BLaER1 treated with 17β-estradiol and CSF1 and Interleukin-3, amounts not matched to agents 10 nM and 100 nM (cell line): ENCODE data around the gene IDE.
A peak's percentile ranks its signal among the peaks of the same experiment; 100 is the strongest.

Experiments
- H3K27ac ChIP-seq, 11 experiments: shearing (Covaris generic); formaldehyde crosslinking; 2 replicates each; pipeline ENCODE4 v1.8.1; 2022
- H3K27me3 ChIP-seq, 11 experiments: shearing (Covaris generic); formaldehyde crosslinking; 2 replicates each; pipeline ENCODE4 v1.8.1; 2022
- H3K36me3 ChIP-seq, 11 experiments: shearing (Covaris generic); formaldehyde crosslinking; 2 replicates each; pipeline ENCODE4 v1.8.1; 2022
- H3K4me1 ChIP-seq, 10 experiments: shearing (Covaris generic); formaldehyde crosslinking; 2 replicates each; pipeline ENCODE4 v1.8.1; 2022
- H3K4me2 ChIP-seq, 11 experiments: shearing (Covaris generic); formaldehyde crosslinking; 2 replicates each; pipeline ENCODE4 v1.8.1; 2022
- H3K4me3 ChIP-seq, 10 experiments: shearing (Covaris generic); formaldehyde crosslinking; 2 replicates each; pipeline ENCODE4 v1.8.1; 2022
- H3K9ac ChIP-seq, 11 experiments: shearing (Covaris generic); formaldehyde crosslinking; 2 replicates each; pipeline ENCODE4 v1.8.1; 2022
- H3K9me3 ChIP-seq, 11 experiments: shearing (Covaris generic); formaldehyde crosslinking; replicated peaks in 1 of 11; 2 replicates each; pipeline ENCODE4 v1.8.1; 2022
- H4K20me1 ChIP-seq, 11 experiments: shearing (Covaris generic); formaldehyde crosslinking; 2 replicates each; pipeline ENCODE4 v1.8.1; 2022
- Cebpa-rat ChIP-seq, 11 experiments: shearing (Covaris generic); IDR thresholded peaks; 2 replicates each; pipeline ENCODE4 v1.8.1; 2022

The IDE gene

GRCh38 chr10:92552310-92552709 is 21.6 kb downstream of the IDE start:
- H3K36me3 ChIP-seq, result peaks cover 61 to 100% (median 97%) of the 10 kb centered on the region in 11 experiments
- H3K9ac ChIP-seq, result no peak overlapping the region
- H3K9me3 ChIP-seq, result peaks cover 25 to 49% (median 36%) of the 10 kb centered on the region in 11 experiments
- no peak overlapping the region for H3K27ac ChIP-seq
- H3K4me2 ChIP-seq, result no peak overlapping the region
- no peak for TF ChIP-seq Cebpa-rat (IDR thresholded peaks at IDR 0.05)
- H4K20me1 ChIP-seq, result peaks cover 0 to 39% (median 0%) of the 10 kb centered on the region in 11 experiments; a peak in 5 of 22 replicates
- H3K4me3 ChIP-seq, result no peak overlapping the region
- H3K27me3 ChIP-seq, result no peaks in the 10 kb centered on the region
- H3K4me1 ChIP-seq, result no peaks in the 10 kb centered on the region

- TF ChIP-seq Cebpa-rat (IDR thresholded peaks at IDR 0.05), result no peak
- no peaks in the 10 kb centered on the region for H3K4me1 ChIP-seq
These were observed 23.0 kb downstream of the IDE start for GRCh38 chr10:92550924-92551323.

GRCh38 chr10:92547676-92548075 is 26.2 kb downstream of the IDE start:
- Histone ChIP-seq H3K4me3 (no peak overlapping the region), H3K4me2 (no peak overlapping the region), H3K36me3 (peaks cover 16 to 76% (median 62%) of the 10 kb centered on the region in 11 experiments), H3K27ac (no peak overlapping the region), H3K9me3 (peaks cover 0 to 4% (median 3%) of the 10 kb centered on the region in 11 experiments; a peak in 9 of 22 replicates), H3K4me1 (peaks cover 7 to 29% (median 16%) of the 10 kb centered on the region in 10 experiments; a peak in 19 of 20 replicates), H4K20me1 (peaks cover 0 to 82% (median 34%) of the 10 kb centered on the region in 11 experiments; a peak in 18 of 22 replicates), H3K9ac (no peak overlapping the region), H3K27me3 (no peaks in the 10 kb centered on the region)
- TF ChIP-seq Cebpa-rat (IDR thresholded peaks at IDR 0.05), result no peak

More at GRCh38 chr10:92550924-92551323, 23.0 kb downstream of the IDE start:
- H3K4me2 ChIP-seq, result no peak overlapping the region
- no peak overlapping the region for H3K9ac ChIP-seq
- peaks cover 47 to 94% (median 88%) of the 10 kb centered on the region in 11 experiments for H3K36me3 ChIP-seq
- H3K27ac ChIP-seq, result no peak overlapping the region
- no peaks in the 10 kb centered on the region for H3K27me3 ChIP-seq
- peaks cover 0 to 52% (median 4%) of the 10 kb centered on the region in 11 experiments; a peak in 8 of 22 replicates for H4K20me1 ChIP-seq
- H3K9me3 ChIP-seq, result peaks cover 25 to 37% (median 31%) of the 10 kb centered on the region in 11 experiments
- H3K4me3 ChIP-seq, result no peak overlapping the region

GRCh38 chr10:92545556-92545955 is 28.3 kb downstream of the IDE start:
- Histone ChIP-seq H3K27me3 (no peaks in the 10 kb centered on the region), H3K4me2 (no peak overlapping the region; a peak in 1 of 22 replicates), H4K20me1 (peaks cover 9 to 97% (median 54%) of the 10 kb centered on the region in 11 experiments; a peak in 20 of 22 replicates), H3K4me3 (no peak overlapping the region), H3K36me3 (peaks cover 11 to 60% (median 44%) of the 10 kb centered on the region in 11 experiments), H3K4me1 (peaks cover 7 to 30% (median 16%) of the 10 kb centered on the region in 10 experiments; a peak in 19 of 20 replicates), H3K9ac (no peak overlapping the region), H3K9me3 (no peaks in the 10 kb centered on the region), H3K27ac (no peak overlapping the region)
- TF ChIP-seq Cebpa-rat (IDR thresholded peaks at IDR 0.05), result no peak

GRCh38 chr10:92544296-92544695 is 29.6 kb downstream of the IDE start:
- Histone ChIP-seq H3K36me3 (peaks cover 11 to 59% (median 40%) of the 10 kb centered on the region in 11 experiments), H3K27ac (no peak overlapping the region), H3K4me2 (peak overlapping the region; percentile 19 to 60 (median 35); a peak in 16 of 22 replicates), H3K4me3 (no peak overlapping the region), H3K27me3 (no peaks in the 10 kb centered on the region), H4K20me1 (peaks cover 9 to 97% (median 65%) of the 10 kb centered on the region in 11 experiments; a peak in 20 of 22 replicates), H3K9me3 (no peaks in the 10 kb centered on the region), H3K9ac (no peak overlapping the region), H3K4me1 (peaks cover 7 to 30% (median 16%) of the 10 kb centered on the region in 10 experiments; a peak in 19 of 20 replicates)
- no peak for TF ChIP-seq Cebpa-rat (IDR thresholded peaks at IDR 0.05)

GRCh38 chr10:92542458-92542857 is 31.4 kb downstream of the IDE start:
- no peaks in the 10 kb centered on the region for H3K27me3 ChIP-seq
- peaks cover 9 to 92% (median 65%) of the 10 kb centered on the region in 11 experiments; a peak in 20 of 22 replicates for H4K20me1 ChIP-seq
- H3K36me3 ChIP-seq, result peaks cover 4 to 50% (median 27%) of the 10 kb centered on the region in 11 experiments; a peak in 20 of 22 replicates
- H3K4me3 ChIP-seq, result no peak overlapping the region
- no peak overlapping the region for H3K9ac ChIP-seq
- peaks cover 7 to 30% (median 16%) of the 10 kb centered on the region in 10 experiments; a peak in 19 of 20 replicates for H3K4me1 ChIP-seq
- H3K27ac ChIP-seq, result no peak overlapping the region
- no peaks in the 10 kb centered on the region for H3K9me3 ChIP-seq
- no peak for TF ChIP-seq Cebpa-rat (IDR thresholded peaks at IDR 0.05)
- no peak overlapping the region for H3K4me2 ChIP-seq

- H3K27ac ChIP-seq, result no peak overlapping the region
- no peak overlapping the region for H3K4me2 ChIP-seq
- peaks cover 9 to 53% (median 30%) of the 10 kb centered on the region in 11 experiments; a peak in 19 of 22 replicates for H3K36me3 ChIP-seq
- H3K9ac ChIP-seq, result no peak overlapping the region
- no peak for TF ChIP-seq Cebpa-rat (IDR thresholded peaks at IDR 0.05)
- no peaks in the 10 kb centered on the region for H3K9me3 ChIP-seq
- no peak overlapping the region for H3K4me3 ChIP-seq
- peaks cover 9 to 87% (median 65%) of the 10 kb centered on the region in 11 experiments; a peak in 20 of 22 replicates for H4K20me1 ChIP-seq
- H3K27me3 ChIP-seq, result no peaks in the 10 kb centered on the region
- H3K4me1 ChIP-seq, result peaks cover 7 to 30% (median 16%) of the 10 kb centered on the region in 10 experiments; a peak in 19 of 20 replicates
These were observed 32.3 kb downstream of the IDE start for GRCh38 chr10:92541583-92541982.

GRCh38 chr10:92538231-92538958 is 35.5 kb downstream of the IDE start:
- H3K9me3 ChIP-seq, result no peaks in the 10 kb centered on the region
- no peak for TF ChIP-seq Cebpa-rat (IDR thresholded peaks at IDR 0.05)
- H3K4me3 ChIP-seq, result no peak overlapping the region
- no peaks in the 10 kb centered on the region for H3K27me3 ChIP-seq
- H3K4me1 ChIP-seq, result peaks cover 0 to 10% (median 0%) of the 10 kb centered on the region in 10 experiments; a peak in 6 of 20 replicates
- H4K20me1 ChIP-seq, result peaks cover 9 to 57% (median 38%) of the 10 kb centered on the region in 11 experiments; a peak in 19 of 22 replicates
- peaks cover 38 to 72% (median 57%) of the 10 kb centered on the region in 11 experiments for H3K36me3 ChIP-seq
- no peak overlapping the region for H3K9ac ChIP-seq
- no peak overlapping the region for H3K27ac ChIP-seq
- no peak overlapping the region for H3K4me2 ChIP-seq

- TF ChIP-seq Cebpa-rat (IDR thresholded peaks at IDR 0.05), result no peak
- Histone ChIP-seq H3K36me3 (peaks cover 63 to 100% (median 92%) of the 10 kb centered on the region in 11 experiments), H3K27ac (no peak overlapping the region), H3K9me3 (no peaks in the 10 kb centered on the region), H3K4me3 (no peak overlapping the region), H3K4me1 (no peaks in the 10 kb centered on the region), H3K27me3 (no peaks in the 10 kb centered on the region), H3K9ac (no peak overlapping the region), H4K20me1 (no peaks in the 10 kb centered on the region), H3K4me2 (no peak overlapping the region)
These were observed 42.9 kb downstream of the IDE start for GRCh38 chr10:92530891-92531535.
